PC-3 (cell line): ENCODE data around the gene DZANK1.

ENCODE experiments used
- EZH2 ChIP-seq: fragments of 300-600 bp; sonication (generic); IDR thresholded peaks from one replicate; pipeline ENCODE4 v1.6.1; 2017; ENCODE audit warnings: antibody characterized with exemption, mild to moderate bottlenecking, low read length; ENCODE audit not compliant: unreplicated experiment
- EZH2phosphoT487 ChIP-seq: fragments of 300-600 bp; sonication (generic); IDR thresholded peaks from 2 replicates; pipeline ENCODE4 v1.6.1; 2018; ENCODE audit warnings: mild to moderate bottlenecking, antibody characterized with exemption, low read length, borderline replicate concordance
- TF ChIP-seq, protein P1 (sequence below): fragments of 300-600 bp; sonication (generic); conservative IDR thresholded peaks from 2 replicates; pipeline ENCODE4 v1.5.1; 2017; ENCODE audit warnings: antibody characterized with exemption, low read depth, mild to moderate bottlenecking, low read length

GRCh38 chr20:18430172-18430826 lies 36.5 kb downstream of the DZANK1 start:
- TF ChIP-seq, protein P1, sequence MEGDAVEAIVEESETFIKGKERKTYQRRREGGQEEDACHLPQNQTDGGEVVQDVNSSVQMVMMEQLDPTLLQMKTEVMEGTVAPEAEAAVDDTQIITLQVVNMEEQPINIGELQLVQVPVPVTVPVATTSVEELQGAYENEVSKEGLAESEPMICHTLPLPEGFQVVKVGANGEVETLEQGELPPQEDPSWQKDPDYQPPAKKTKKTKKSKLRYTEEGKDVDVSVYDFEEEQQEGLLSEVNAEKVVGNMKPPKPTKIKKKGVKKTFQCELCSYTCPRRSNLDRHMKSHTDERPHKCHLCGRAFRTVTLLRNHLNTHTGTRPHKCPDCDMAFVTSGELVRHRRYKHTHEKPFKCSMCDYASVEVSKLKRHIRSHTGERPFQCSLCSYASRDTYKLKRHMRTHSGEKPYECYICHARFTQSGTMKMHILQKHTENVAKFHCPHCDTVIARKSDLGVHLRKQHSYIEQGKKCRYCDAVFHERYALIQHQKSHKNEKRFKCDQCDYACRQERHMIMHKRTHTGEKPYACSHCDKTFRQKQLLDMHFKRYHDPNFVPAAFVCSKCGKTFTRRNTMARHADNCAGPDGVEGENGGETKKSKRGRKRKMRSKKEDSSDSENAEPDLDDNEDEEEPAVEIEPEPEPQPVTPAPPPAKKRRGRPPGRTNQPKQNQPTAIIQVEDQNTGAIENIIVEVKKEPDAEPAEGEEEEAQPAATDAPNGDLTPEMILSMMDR = no peak
- TF ChIP-seq EZH2 (no peak), EZH2phosphoT487 (no peak)
